Measurements from ENCODE around the gene ELMO1. TPM values are rescaled to one million over a fixed set of nuclear protein-coding genes. Genes with fewer than 3 reads are reported as not detected.

ELMO1 gene
- total and polyA plus RNA-seq, 4 donors = 6.7 to 51.5 (median 14.8) TPM

GRCh38 chr7:36960105-36960504 lies 488.6 kb downstream of the ELMO1 start:
- DNase-seq (ENCODE audit: low spot score) = no peak
- no peak overlapping the region for H3K27ac ChIP-seq (ENCODE audit: low read depth in 1 of 2, low read length in 2 of 2)
- H3K9me3 ChIP-seq (ENCODE audit: control insufficient read depth in 4 of 4, low read length in 3 of 4) = no peaks in the 10 kb centered on the region
- H3K27me3 ChIP-seq (ENCODE audit: control insufficient read depth in 4 of 4, insufficient read depth in 4 of 4, low read length in 3 of 4) = no peaks in the 10 kb centered on the region
- no peak overlapping the region for H3K4me3 ChIP-seq (ENCODE audit: low read depth in 1 of 3, low read length in 3 of 3)
- H3K9ac ChIP-seq (ENCODE audit: low read depth in 1 of 2, low read length in 2 of 2) = no peak overlapping the region
- 100% methylated on average over 1 of the region's 1 CpG for WGBS
- TF ChIP-seq TAF1 (conservative IDR thresholded peaks at IDR 0.05) = no peak
- TF ChIP-seq JUND (IDR thresholded peaks at IDR 0.05) = no peak
- no peak for TF ChIP-seq FOXA2 (IDR thresholded peaks at IDR 0.05)
- TF ChIP-seq NR2F2 (IDR thresholded peaks at IDR 0.05) = no peak
- no peak for TF ChIP-seq YY1 (IDR thresholded peaks at IDR 0.05)
- no peak for TF ChIP-seq EGR1 (IDR thresholded peaks at IDR 0.05; ENCODE audit: low read depth in 2 of 2)
- no peak for TF ChIP-seq ZBTB33 (IDR thresholded peaks at IDR 0.05)
- H3K36me3 ChIP-seq (ENCODE audit: control insufficient read depth in 4 of 4, insufficient read depth in 3 of 4, low read depth in 1 of 4, low read length in 3 of 4) = no peaks in the 10 kb centered on the region
- no peaks in the 10 kb centered on the region for H3K4me1 ChIP-seq (ENCODE audit: control insufficient read depth in 4 of 4, insufficient read depth in 4 of 4, low read length in 3 of 4)

GRCh38 chr7:36958111-36958733 lies 490.4 kb downstream of the ELMO1 start:
- WGBS = 84% methylated on average over 4 of the region's 4 CpGs
- Histone ChIP-seq H3K4me3 (ENCODE audit: low read depth in 1 of 3, low read length in 3 of 3) (no peak overlapping the region), H3K4me1 (ENCODE audit: control insufficient read depth in 4 of 4, insufficient read depth in 4 of 4, low read length in 3 of 4) (no peaks in the 10 kb centered on the region), H3K9me3 (ENCODE audit: control insufficient read depth in 4 of 4, low read length in 3 of 4) (no peaks in the 10 kb centered on the region), H3K36me3 (ENCODE audit: control insufficient read depth in 4 of 4, insufficient read depth in 3 of 4, low read depth in 1 of 4, low read length in 3 of 4) (no peaks in the 10 kb centered on the region), H3K9ac (ENCODE audit: low read depth in 1 of 2, low read length in 2 of 2) (no peak overlapping the region), H3K27ac (ENCODE audit: low read depth in 1 of 2, low read length in 2 of 2) (no peak overlapping the region), H3K27me3 (ENCODE audit: control insufficient read depth in 4 of 4, insufficient read depth in 4 of 4, low read length in 3 of 4) (no peaks in the 10 kb centered on the region)
- DNase-seq (ENCODE audit: low spot score) = no peak
- TF ChIP-seq REST (IDR thresholded peaks at IDR 0.05) (no peak), MAX (IDR thresholded peaks at IDR 0.05) (no peak), RXRA (IDR thresholded peaks at IDR 0.05) (no peak), TAF1 (conservative IDR thresholded peaks at IDR 0.05) (no peak), CTCF (IDR thresholded peaks at IDR 0.05; ENCODE audit: low read depth, low read length, missing input control) (no peak), HNF4A (conservative IDR thresholded peaks at IDR 0.05) (no peak), RAD21 (IDR thresholded peaks at IDR 0.05) (no peak), JUND (IDR thresholded peaks at IDR 0.05) (no peak), FOXA1 (IDR thresholded peaks at IDR 0.05) (no peak), HNF4G (IDR thresholded peaks at IDR 0.05) (no peak), ATF3 (IDR thresholded peaks at IDR 0.05) (no peak), SP1 (IDR thresholded peaks at IDR 0.05) (no peak), YY1 (IDR thresholded peaks at IDR 0.05) (no peak), NR2F2 (IDR thresholded peaks at IDR 0.05) (no peak), EGR1 (IDR thresholded peaks at IDR 0.05; ENCODE audit: low read depth in 2 of 2) (no peak), ZBTB33 (IDR thresholded peaks at IDR 0.05) (no peak), FOXA2 (IDR thresholded peaks at IDR 0.05) (no peak), GABPA (IDR thresholded peaks at IDR 0.05 in 1 of 2, conservative IDR thresholded peaks at IDR 0.05 in 1 of 2) (no peak)

Measured in liver (tissue), 9 donors.